ENCODE measurements around the gene LUZP2. TPM values are rescaled to one million over a fixed set of nuclear protein-coding genes. Genes with fewer than 3 reads are reported as not detected.

Gene LUZP2
- total RNA-seq, 1 donor from 2014 or later: not detected

DNA sequence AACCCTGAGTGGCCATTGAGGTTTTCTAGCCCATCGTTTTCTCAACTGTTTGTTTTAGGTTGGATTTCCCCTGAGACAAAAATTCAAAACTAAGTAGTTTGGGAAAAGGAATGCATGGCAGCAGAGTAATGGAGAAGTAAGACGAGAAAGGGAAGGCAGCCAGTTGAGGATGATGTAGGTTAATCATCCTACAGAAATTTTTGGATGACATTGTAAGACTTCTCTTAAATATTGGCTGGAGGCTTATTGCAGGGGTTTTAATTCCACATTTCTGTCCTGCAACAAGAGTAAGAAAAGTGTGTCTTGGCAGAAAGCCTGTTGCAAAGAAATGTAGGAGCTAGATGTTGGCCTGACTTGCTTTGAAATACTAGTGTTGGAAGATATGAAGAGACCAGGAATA, 308.8 kb downstream of the LUZP2 start:
- intact Hi-C loops (cut with micrococcal nuclease): no loop called here

DNA sequence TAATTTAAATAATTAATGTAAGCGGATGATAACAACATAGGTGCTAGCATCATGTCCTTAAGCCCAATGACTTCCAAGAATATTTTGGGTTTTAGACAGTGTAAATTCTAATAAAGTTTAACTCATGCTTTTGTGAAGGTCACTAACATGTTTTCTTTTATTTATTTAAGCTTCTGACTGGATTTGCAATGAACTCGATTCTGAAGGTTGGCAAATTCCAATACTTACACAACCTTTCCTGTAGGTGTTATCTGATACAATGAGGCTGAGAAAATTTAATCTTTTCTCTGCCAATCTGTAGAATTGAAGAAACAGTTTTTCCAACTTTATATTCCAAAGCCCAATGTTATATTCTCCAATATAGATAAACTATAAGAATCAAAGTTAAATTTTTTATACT, 311.3 kb downstream of the LUZP2 start:
- intact Hi-C loops (cut with micrococcal nuclease): no loop called here

DNA sequence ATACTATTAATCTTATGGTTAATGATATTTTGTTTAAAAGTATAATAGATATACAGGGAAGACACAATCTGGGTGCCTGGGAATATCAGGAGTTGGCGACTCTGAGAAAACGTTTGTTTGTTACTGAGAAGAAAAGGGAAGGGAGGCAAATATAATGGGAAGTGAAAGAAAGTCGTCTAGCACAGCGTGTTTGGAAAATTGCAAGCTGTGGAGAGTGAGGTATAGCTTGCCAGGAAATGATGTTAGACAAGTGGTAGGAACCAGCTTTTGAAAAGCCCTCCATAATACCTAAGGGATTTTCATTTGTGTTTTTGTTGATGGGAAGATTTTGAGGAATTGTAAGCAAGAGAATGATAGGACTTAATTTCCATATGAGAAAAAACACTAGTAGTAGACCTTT, 322.2 kb downstream of the LUZP2 start:
- intact Hi-C loops (cut with micrococcal nuclease): no loop called here

GRCh38 chr11:24819863-24820434, 323.1 kb downstream of the LUZP2 start:
- intact Hi-C loops (cut with micrococcal nuclease): no loop called here

DNA sequence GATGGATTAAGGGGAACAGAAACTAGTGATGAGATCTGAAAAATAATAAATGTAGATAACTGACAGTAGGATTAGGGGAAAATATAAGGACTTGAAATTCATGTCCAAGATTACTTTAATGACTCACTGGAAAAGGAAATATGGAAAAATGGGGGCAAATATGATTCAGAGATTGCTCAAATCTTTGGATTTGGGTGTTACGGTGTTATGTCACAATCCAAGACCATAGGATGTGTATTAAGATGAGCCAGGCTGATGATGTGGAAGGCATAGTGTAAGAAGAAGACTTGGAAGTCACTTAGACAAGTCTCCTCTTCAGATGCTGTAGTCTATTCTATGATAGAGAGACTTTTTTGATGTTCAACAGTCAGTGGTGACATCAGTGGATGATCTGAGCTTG, 323.7 kb downstream of the LUZP2 start:
- intact Hi-C loops (cut with micrococcal nuclease): no loop called here

DNA sequence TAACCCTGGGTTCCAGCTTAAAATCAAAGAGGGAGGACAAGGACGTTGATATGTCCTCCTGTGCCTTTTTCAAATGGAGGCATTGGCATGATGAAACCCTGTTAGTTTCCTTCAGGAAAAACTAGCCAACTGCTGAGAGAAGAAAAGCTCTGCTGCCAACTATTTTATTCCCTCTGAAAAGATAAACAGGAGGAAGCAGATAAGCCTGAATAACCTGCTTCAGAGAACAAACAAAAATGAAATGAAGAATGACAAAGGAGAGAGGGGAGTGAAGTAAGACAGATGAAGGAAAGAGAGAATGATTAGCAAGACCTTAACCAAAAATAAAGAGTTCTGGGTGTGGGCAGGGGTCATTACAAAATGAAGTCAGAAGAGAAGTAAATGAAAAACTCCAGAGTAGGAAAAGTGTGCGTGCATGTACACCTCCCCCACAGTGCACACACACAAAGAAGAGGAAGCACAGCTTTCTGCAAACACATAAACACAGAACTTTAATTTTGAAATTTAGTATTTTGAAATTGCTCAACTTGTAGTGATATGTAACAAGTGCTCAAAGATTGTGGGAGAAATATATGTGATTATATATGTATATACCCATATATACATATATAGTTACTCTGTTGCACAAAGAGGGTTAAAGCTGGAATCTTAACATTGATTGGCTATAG, 332.2 kb downstream of the LUZP2 start:
- intact Hi-C loops (cut with micrococcal nuclease): no loop called here

- intact Hi-C loops (cut with micrococcal nuclease): no loop called here
Observed at GRCh38 chr11:24833573-24833972, 336.7 kb downstream of the LUZP2 start.

DNA sequence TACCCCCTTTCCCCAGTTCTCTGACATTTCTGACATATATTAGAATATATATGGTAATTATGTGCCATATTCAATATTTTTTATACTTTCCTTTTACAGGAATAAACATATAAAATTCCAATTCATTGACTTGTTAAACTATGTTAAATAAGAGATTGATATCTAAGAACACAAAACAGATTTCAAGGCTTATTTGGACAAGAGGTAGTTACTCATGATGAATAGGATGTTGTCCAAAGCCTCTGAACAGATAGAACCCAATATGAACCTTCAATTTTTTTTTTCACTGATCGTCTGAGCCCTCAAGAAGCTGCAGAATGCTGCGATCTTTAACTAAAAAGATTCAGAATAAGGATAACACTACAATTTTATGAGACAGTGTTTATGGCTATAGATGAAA, 340.3 kb downstream of the LUZP2 start:
- intact Hi-C loops (cut with micrococcal nuclease): no loop called here

DNA sequence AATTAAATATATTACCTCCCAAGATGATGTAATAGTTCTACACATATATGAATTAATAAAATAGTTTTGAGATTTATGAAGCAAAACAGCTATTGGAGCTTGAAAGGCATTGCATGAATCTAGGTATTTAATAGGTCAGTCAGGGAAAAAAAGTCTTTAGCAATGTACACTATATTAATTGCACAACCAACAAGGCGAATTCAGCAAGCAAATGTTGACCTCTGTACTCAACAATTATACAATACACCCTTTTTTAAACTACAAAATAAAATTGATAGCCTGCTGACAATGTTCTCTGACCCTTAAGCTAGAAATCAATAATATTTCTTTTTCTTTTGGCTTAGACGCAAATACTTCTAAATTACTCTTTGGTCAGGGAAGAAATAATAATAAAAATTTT, 345.5 kb downstream of the LUZP2 start:
- intact Hi-C loops (cut with micrococcal nuclease): no loop called here

GRCh38 chr11:24844406-24844805, 347.6 kb downstream of the LUZP2 start:
- intact Hi-C loops (cut with micrococcal nuclease): no loop called here

DNA sequence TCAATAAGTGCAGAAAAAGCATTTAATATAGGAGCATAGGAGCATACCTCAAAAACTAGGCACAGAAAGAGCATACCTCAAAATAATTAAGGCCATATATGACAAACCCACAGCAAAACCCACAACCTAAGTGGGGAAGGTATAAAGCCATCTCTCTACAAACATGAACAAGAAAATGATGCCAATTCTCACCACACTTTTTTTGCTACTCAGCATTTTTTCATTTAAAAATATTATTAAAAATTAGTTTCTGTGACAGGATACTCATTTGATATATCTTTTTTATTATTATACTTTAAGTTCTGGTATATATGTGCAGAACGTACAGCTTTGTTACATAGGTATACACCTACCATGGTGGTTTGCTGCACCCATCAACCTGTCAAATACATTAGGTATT, 352.0 kb downstream of the LUZP2 start:
- intact Hi-C loops (cut with micrococcal nuclease): no loop called here

GRCh38 chr11:24855951-24856350, 359.1 kb downstream of the LUZP2 start:
- intact Hi-C loops (cut with micrococcal nuclease): no loop called here

DNA sequence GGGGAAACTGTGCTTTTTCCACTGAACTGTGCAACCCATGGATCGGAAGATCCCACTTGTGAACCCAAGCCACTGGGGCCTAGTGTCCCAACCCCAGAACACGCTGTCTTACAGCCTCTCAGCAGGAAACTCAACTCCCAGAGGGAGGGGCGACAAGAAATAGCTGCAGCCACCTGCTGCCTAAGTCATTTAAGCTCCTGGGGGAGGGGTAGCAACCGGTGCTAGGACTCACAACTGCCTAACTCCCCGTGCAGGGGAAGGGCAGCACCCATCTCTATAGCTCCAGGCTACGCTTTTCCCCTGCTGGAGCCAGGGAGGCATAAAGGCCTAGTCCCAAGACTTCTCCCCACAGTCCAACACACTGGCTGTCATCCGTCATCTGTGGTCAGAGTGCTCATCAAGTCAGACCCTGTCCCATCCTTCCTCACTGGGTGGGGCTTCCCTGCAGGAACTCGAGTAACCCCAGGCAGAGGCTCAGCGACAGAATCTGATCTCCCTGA, 363.0 kb downstream of the LUZP2 start:
- intact Hi-C loops (cut with micrococcal nuclease): no loop called here

DNA sequence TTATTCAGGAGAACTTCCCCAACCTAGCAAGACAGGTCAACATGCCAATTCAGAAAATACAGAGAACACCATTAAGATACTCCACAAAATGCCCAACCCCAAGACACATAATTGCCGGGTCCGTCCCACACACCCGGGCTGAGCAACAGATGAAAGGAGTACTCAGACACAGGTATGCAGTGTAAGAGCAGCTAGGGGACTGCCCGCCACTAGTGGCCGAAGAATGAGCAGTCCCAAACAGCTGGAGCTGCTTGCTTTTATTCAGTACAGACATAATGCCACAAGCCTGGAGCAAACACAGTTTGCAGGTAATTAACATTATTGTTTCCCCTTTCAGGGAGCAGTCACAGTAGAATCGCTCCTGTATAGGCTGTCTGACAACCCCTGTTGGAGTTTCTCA, 364.6 kb downstream of the LUZP2 start:
- intact Hi-C loops (cut with micrococcal nuclease): no loop called here

- intact Hi-C loops (cut with micrococcal nuclease): no loop called here
Observed at GRCh38 chr11:24866743-24867142, 369.9 kb downstream of the LUZP2 start.

DNA sequence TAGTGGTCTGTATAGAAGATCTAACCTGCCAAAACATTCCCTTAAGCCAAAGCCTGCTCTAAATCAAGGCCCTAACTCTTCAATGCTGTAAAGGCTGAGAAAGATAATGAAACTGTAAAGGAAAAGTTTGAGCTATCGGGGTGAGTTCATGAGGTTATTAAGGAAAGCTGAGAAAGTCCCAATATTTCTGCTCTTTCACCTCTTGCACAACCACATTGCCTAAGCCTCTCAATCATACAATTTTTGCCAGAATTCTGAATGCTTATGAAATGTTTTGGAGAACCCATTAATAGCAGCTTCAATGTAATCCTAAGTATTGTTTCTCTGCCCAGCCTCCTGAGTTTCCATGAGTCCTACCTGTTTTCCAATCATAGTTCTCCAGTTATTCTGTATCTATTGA, 373.2 kb downstream of the LUZP2 start:
- intact Hi-C loops (cut with micrococcal nuclease): no loop called here

DNA sequence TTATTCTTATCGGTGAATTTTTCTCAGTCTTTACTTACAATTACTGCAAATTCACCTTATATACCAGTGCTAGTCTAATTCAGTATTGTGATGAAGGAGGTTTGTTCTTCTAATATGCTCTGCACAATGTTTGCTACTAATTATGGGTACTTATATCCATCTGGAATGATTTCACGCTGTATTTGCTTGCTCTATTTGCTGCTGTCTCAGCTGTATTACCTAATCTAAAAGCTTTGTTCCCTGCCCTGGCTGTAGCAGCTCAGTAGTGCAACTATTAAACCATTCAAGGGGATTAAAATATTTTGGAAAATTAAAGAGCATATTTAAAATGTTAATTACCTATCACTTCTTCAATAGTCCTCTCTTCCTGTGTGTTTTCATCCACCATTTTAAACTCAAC, 375.3 kb downstream of the LUZP2 start:
- intact Hi-C loops (cut with micrococcal nuclease): no loop called here

GRCh38 chr11:24872651-24873311, 375.9 kb downstream of the LUZP2 start:
- intact Hi-C loops (cut with micrococcal nuclease): no loop called here

DNA sequence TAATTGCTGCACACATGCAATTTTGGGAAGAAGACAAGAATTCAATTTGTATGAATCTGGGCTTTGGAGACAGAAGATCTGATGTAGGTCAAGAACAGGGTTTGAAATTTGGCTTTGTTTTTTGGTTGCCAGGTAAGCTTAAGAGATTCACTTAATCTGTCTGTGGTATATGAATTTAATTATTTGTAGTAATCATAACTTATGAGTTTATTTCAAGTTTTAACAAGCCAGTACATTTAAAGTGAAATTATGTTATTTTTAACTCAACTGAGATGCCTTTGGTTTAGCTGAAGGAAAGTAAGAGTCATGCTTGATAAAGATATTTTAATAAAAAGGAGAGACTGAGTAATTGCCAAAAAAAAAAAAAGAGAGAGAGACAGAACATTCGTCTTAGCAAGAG, 384.1 kb downstream of the LUZP2 start:
- intact Hi-C loops (cut with micrococcal nuclease): no loop called here

DNA sequence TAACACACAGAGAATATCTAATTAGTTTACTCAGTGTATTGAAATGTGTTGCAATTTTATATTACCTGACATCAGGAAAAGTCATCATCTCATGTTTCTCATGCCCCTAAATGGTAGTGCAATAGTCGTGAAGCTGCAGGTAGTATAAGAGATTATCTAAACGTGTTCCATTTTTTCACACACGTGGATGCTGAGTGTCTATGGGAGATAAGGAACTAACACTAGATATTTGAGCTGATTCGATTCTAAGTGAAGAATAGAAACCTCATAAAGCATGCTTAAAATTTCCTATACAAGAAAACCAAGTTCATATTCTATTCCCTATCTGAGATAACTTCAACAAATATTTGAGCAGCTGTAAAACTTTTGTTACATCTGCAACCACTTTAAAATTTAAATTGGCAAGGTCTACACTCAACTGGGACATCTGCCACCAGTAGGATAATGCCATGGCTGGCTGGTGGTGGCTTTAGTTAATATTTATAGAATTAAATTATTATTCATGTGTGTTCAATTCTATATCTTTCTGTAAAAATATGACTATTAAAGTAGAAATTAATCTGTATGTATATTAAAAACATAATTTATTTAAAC, 388.8 kb downstream of the LUZP2 start:
- intact Hi-C loops (cut with micrococcal nuclease): no loop called here

- intact Hi-C loops (cut with micrococcal nuclease): no loop called here
Observed at GRCh38 chr11:24886880-24887619, 390.2 kb downstream of the LUZP2 start.

DNA sequence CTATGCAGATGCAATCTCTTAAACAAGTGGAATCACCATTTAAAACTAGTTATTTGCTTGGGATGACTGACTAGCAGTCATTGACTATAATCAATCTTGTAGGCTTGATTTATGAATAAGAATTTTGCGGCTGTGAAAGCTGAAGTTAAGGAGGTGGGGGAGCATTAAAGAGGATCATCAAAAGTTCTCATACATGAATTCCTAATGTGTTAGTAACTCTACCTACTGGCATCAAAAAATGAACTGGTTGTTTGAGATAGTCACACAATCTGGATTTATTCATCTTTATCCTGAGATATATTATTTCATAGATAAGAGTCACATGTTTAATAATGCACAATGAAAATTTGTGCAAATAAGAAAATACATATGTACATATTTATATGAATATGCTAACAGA, 393.6 kb downstream of the LUZP2 start:
- intact Hi-C loops (cut with micrococcal nuclease): no loop called here
